Keratinocyte (primary cell): ENCODE measurements around the gene TMEM30A. TPM values are rescaled to one million over a fixed set of nuclear protein-coding genes. Genes with fewer than 3 reads are reported as not detected.

Experiments used
- DNase-seq: peaks from one replicate; pipeline ENCODE4 v3.0.0-alpha.2; 2011; ENCODE audit warnings: low read depth, missing footprints, low spot score
- FAIRE-seq: peaks from 2 replicates; lab custom pipeline; 2011; peaks lifted over from hg19 to GRCh38; lab: Jason Lieb, UNC
- H2AFZ ChIP-seq: 2 replicates; pipeline ENCODE4 v1.6.0; 2012; ENCODE audit warnings: low read length, control low read depth, inconsistent platforms; ENCODE audit not compliant: control insufficient read depth
- H3K27ac ChIP-seq: 2 replicates; pipeline ENCODE4 v1.5.1; 2011; ENCODE audit warnings: low read length; ENCODE audit not compliant: control insufficient read depth, insufficient read depth
- H3K27me3 ChIP-seq: 3 replicates; pipeline ENCODE4 v1.6.0; 2011; ENCODE audit warnings: low read length; ENCODE audit not compliant: control insufficient read depth, insufficient read depth; ENCODE audit errors: extremely low read depth
- H3K36me3 ChIP-seq, 2 experiments: 2 replicates in 1 of 2; 3 replicates in 1 of 2; pipeline ENCODE4 v1.5.1; 2011; ENCODE audit warnings: low read length in 2 of 2, mild to moderate bottlenecking in 1 of 2; ENCODE audit not compliant: control insufficient read depth in 2 of 2, insufficient read depth in 2 of 2; ENCODE audit errors: extremely low read depth in 1 of 2
- H3K4me1 ChIP-seq: 3 replicates; pipeline ENCODE4 v1.5.1; 2011; ENCODE audit warnings: low read length; ENCODE audit not compliant: control insufficient read depth, insufficient read depth; ENCODE audit errors: extremely low read depth
- H3K4me2 ChIP-seq: 3 replicates; pipeline ENCODE4 v1.6.0; 2011; ENCODE audit warnings: low read depth, low read length; ENCODE audit not compliant: control insufficient read depth, insufficient read depth; ENCODE audit errors: extremely low read depth
- H3K4me3 ChIP-seq, 3 experiments: fragments of 200-600 bp in 1 of 3; sonication (generic) in 1 of 3; 2 replicates in 2 of 3; 3 replicates in 1 of 3; pipeline ENCODE4 v1.5.1; 2011 to 2016; ENCODE audit warnings: low read length in 3 of 3, mild to moderate bottlenecking in 3 of 3, control low read depth in 2 of 3, inconsistent platforms in 1 of 3, low read depth in 1 of 3, mixed read lengths in 1 of 3, mixed run types in 1 of 3, moderate library complexity in 1 of 3; ENCODE audit not compliant: control insufficient read depth in 2 of 3, insufficient read depth in 2 of 3; ENCODE audit errors: extremely low read depth in 1 of 3
- H3K79me2 ChIP-seq: 2 replicates; pipeline ENCODE4 v1.6.0; 2012; ENCODE audit warnings: low read length; ENCODE audit not compliant: control insufficient read depth, insufficient read depth
- H3K9ac ChIP-seq: 3 replicates; pipeline ENCODE4 v1.6.0; 2011; ENCODE audit warnings: low read length; ENCODE audit not compliant: control insufficient read depth, insufficient read depth; ENCODE audit errors: extremely low read depth
- H3K9me1 ChIP-seq: 3 replicates; pipeline ENCODE4 v1.6.0; 2011; ENCODE audit warnings: low read length; ENCODE audit not compliant: control insufficient read depth, insufficient read depth; ENCODE audit errors: extremely low read depth
- H3K9me3 ChIP-seq: 2 replicates; pipeline ENCODE4 v1.5.1; 2012; ENCODE audit warnings: low read depth, low read length; ENCODE audit not compliant: control insufficient read depth
- H4K20me1 ChIP-seq: 3 replicates; pipeline ENCODE4 v1.6.0; 2011; ENCODE audit warnings: low read length; ENCODE audit not compliant: control insufficient read depth, insufficient read depth; ENCODE audit errors: extremely low read depth
- EZH2 ChIP-seq: IDR thresholded peaks from one replicate; pipeline ENCODE4 v1.6.1; 2012; ENCODE audit warnings: inconsistent platforms, mild to moderate bottlenecking, low read length, moderate library complexity
- dilution Hi-C: fragments of 300-500 bp; cut with MboI; formaldehyde crosslinking; loops from one replicate; pipeline ENCODE4 v1.7.0; 2020; ENCODE audit warnings: low sequenced_read_pairs; ENCODE audit not compliant: extremely low pct_ligation_motif_present
- polyA plus RNA-seq, 5 experiments: library from polyadenylated mRNA; depleted of rRNA in 3 of 5; stranded (reverse) in 3 of 5; stranded (forward) in 1 of 5; unstranded in 1 of 5; fragments of >200 nt; gene quantifications; 1 replicate in 1 of 5; 2 replicates in 3 of 5; 3 replicates in 1 of 5; pipeline versions ENCODE4 v1.2.1 to v1.2.3, GENCODE V29; 2011 to 2012; ENCODE audit warnings: missing spikeins in 2 of 5, low read depth in 1 of 5, low replicate concordance in 1 of 5
- TF ChIP-seq, protein P1 (sequence below), 3 experiments: IDR thresholded peaks in 1 of 3; conservative IDR thresholded peaks in 1 of 3; optimal IDR thresholded peaks in 1 of 3; 2 replicates in 2 of 3; 3 replicates in 1 of 3; pipeline versions ENCODE3 to v1.5.1; 2011; ENCODE audit warnings: low read length in 3 of 3, mild to moderate bottlenecking in 3 of 3, moderate library complexity in 2 of 3, control low read depth in 1 of 3, inconsistent platforms in 1 of 3; ENCODE audit not compliant: insufficient read depth in 2 of 3; ENCODE audit errors: extremely low read depth in 1 of 3

TMEM30A gene
- polyA plus RNA-seq, 1 donor (not counting 4 experiments of a cell fraction or from before 2014, with no cell fraction given): 50.2 TPM

DNA sequence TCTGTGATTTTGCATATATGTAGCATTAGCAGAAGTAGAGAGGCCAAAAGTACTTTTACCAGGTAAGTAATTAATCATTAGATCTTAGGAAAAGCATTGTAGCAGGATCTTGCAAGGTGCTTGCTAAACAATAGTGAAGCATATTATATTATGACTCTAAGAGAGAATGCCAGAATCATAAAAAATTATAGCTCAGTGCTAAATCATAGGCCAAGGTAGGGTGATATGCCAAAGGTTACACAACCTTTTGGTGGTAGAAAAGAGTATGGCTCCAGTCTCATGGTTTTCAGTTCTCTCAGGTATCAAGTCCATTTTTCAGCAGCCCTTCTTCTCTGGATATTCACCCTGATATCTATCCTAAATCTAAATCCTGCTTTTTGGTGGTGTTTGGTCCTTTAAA is 16.9 kb upstream of the TMEM30A start:
- no peaks in the 10 kb centered on the region for H3K79me2 ChIP-seq
- no peak overlapping the region for H3K4me2 ChIP-seq
- H3K4me1 ChIP-seq: peaks cover 3% of the 10 kb centered on the region
- no peaks in the 10 kb centered on the region for H3K9me3 ChIP-seq
- no peaks in the 10 kb centered on the region for H3K9me1 ChIP-seq
- no peak for DNase-seq
- dilution Hi-C loops: no loop called here
- no peaks in the 10 kb centered on the region for H4K20me1 ChIP-seq
- no peak overlapping the region for H3K9ac ChIP-seq
- no peak overlapping the region for H3K27ac ChIP-seq
- no peak overlapping the region for H2AFZ ChIP-seq
- no peaks in the 10 kb centered on the region for H3K36me3 ChIP-seq
- H3K4me3 ChIP-seq: no peak overlapping the region
- no peaks in the 10 kb centered on the region for H3K27me3 ChIP-seq
- FAIRE-seq: no peak
- TF ChIP-seq, protein P1, sequence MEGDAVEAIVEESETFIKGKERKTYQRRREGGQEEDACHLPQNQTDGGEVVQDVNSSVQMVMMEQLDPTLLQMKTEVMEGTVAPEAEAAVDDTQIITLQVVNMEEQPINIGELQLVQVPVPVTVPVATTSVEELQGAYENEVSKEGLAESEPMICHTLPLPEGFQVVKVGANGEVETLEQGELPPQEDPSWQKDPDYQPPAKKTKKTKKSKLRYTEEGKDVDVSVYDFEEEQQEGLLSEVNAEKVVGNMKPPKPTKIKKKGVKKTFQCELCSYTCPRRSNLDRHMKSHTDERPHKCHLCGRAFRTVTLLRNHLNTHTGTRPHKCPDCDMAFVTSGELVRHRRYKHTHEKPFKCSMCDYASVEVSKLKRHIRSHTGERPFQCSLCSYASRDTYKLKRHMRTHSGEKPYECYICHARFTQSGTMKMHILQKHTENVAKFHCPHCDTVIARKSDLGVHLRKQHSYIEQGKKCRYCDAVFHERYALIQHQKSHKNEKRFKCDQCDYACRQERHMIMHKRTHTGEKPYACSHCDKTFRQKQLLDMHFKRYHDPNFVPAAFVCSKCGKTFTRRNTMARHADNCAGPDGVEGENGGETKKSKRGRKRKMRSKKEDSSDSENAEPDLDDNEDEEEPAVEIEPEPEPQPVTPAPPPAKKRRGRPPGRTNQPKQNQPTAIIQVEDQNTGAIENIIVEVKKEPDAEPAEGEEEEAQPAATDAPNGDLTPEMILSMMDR (optimal IDR thresholded peaks at IDR 0.05 in 1 of 3, IDR thresholded peaks at IDR 0.05 in 1 of 3, conservative IDR thresholded peaks at IDR 0.05 in 1 of 3; ENCODE audit: extremely low read depth in 1 of 3, insufficient read depth in 2 of 3, low read length in 3 of 3): no peak
- no peak for TF ChIP-seq EZH2

DNA sequence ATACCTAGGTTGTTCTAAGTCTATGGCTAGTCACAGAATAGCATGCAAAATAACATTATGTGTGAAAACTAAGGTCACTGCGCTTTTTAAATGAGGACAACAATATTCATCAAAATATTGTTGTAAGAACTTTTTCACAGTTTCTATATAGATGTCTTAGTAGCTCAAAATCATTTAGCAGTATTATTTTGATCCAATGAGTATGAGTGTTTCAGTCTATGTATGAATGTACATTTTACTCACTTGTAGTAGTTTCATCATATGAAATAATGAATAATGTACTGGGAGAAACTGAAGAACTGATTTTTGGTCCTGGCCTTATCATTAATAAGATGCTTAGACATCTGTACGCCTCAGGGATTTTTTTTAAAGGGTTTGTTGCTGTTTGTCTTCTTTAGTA is 16.5 kb upstream of the TMEM30A start:
- TF ChIP-seq, protein P1 (optimal IDR thresholded peaks at IDR 0.05 in 1 of 3, IDR thresholded peaks at IDR 0.05 in 1 of 3, conservative IDR thresholded peaks at IDR 0.05 in 1 of 3; ENCODE audit: extremely low read depth in 1 of 3, insufficient read depth in 2 of 3, low read length in 3 of 3): no peak
- no peak for TF ChIP-seq EZH2
- Histone ChIP-seq H3K9me3 (no peaks in the 10 kb centered on the region), H4K20me1 (no peaks in the 10 kb centered on the region), H3K4me3 (no peak overlapping the region), H3K79me2 (no peaks in the 10 kb centered on the region), H3K4me2 (no peak overlapping the region), H2AFZ (no peak overlapping the region), H3K27me3 (no peaks in the 10 kb centered on the region), H3K27ac (no peak overlapping the region), H3K4me1 (peaks cover 3% of the 10 kb centered on the region), H3K9ac (no peak overlapping the region), H3K9me1 (no peaks in the 10 kb centered on the region), H3K36me3 (no peaks in the 10 kb centered on the region)
- FAIRE-seq (no peak), DNase-seq (no peak)
- dilution Hi-C loops: no loop called here
